ENCODE measurements around the gene ALOX12B.
A peak's percentile ranks its signal among the peaks of the same experiment; 100 is the strongest.
"Not testable (repeated sequence)": the region's sequence is repeated elsewhere in the genome, so short reads cannot be mapped to it uniquely, and the experiment has no call there.

ALOX12B gene

GRCh38 chr17:8041979-8042378 is 45.5 kb downstream of the ALOX12B start:
- no peak for DNase-seq

DNA sequence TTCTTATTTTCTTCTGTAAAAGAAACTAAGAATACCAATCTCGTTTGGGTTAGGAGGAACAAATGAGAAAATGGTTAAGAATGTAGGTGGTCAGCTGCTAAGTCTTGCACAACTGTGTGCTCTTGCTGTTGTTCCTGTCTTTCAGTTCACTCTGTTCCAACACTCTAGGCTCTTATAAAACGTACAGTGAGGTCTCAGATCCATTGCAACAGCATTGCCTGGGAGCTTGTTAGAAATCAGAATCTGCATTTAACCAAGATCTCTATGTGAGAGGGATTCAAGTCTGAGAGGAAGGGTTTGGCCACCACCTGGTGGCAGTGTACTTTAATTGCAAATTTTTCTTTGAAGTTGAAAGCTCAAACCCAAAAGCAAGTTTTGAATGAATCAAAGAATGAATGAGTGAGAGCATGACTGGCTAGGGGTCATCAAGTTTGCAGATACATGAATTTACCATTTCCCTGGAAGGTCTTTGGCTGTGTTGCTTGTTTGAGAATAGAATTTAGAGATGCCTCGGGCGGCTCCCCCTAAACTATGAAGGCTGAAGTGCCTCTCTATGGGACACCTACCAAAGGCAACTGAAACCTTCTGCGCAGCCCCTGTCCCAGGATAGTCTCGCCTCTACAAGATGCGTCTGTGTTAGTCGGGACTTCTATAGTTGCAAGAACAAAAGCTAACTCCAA is 46.1 kb downstream of the ALOX12B start:
- DNase-seq = peak; percentile 58

- DNase-seq = no peak
Measured at GRCh38 chr17:8039611-8040168, 47.8 kb downstream of the ALOX12B start.

- no peak for DNase-seq
Measured at GRCh38 chr17:8038954-8039610, 48.4 kb downstream of the ALOX12B start, which contains the start of gene ALOX15B. ALOX15B (plus strand) TSS chr17:8039059; CDS start chr17:8039156, 97 bp downstream.

- DNase-seq = no peak
Measured at GRCh38 chr17:8032442-8032841, 55.1 kb downstream of the ALOX12B start.

DNA sequence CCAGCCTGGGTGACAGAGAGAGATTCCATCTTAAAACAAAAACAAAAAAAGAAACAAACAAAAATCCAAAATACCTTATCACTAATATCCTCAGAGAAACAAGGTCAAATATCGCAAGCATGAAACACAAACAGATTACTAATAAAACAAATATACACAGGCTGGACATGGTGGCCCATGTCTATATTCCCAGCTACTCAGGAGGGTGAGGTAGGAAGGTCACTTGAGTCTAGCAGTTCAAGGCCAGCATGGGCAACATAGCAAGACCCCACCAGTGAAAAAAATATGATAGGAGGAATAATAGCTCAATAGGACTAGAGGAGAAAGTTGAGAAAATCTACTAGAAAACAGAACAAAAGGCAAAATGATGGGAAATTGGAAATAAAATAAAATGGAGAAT is 55.6 kb downstream of the ALOX12B start:
- DNase-seq = no peak

- DNase-seq = no peak
Measured at GRCh38 chr17:8031261-8031661, 56.3 kb downstream of the ALOX12B start.

GRCh38 chr17:8029121-8029520 is 58.4 kb downstream of the ALOX12B start:
- no peak for DNase-seq

DNA sequence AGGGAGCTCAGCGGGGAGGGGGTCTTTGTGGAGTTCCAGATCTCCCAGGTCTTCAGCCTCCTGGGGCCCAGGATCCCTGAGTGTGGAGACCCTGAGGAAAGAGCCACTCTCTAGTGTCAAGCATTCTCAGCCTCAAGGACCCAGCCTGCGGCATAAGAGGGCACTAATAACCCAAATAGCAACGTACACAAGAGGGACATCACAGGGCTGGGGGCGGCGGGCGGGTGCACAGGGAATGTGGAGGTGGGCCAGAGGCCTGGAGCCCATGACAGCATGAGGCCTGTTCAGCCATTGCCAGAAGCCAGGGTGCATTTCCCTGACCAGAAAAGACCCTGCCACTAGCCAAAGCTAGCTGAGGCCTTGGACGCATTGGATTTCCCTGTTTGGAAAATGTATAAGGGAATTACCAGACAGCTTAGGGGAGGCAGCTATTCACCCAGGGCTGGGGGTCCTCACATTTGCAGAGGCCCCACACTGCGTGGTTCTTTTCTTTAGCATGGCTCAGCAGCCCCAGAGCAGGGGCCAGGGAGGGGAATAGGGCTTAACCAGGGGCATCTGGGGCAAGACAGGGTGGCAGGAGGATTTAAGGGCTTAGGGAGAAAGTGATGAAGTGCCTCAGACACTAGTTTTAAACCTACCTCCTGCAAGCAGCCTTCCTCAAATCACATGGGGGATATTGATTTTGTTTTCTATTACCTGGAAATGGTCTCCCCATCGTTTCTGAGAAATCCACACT is 62.2 kb downstream of the ALOX12B start:
- no peak for DNase-seq

- DNase-seq = not testable (repeated sequence)
Measured at GRCh38 chr17:8024161-8024560, 63.4 kb downstream of the ALOX12B start.

All from activated CD4-positive, alpha-beta T cell treated with anti-CD3 and anti-CD28 coated beads, Interleukin-10, Interleukin-2, amounts not matched to agents 100 ng/mL and 50 ng/mL, durations not matched to agents 16 hours and 8 hours (primary cell).